CD14-positive monocyte (primary cell): ENCODE data around the gene ELFN1. TPM values are rescaled to one million over a fixed set of nuclear protein-coding genes. Genes with fewer than 3 reads are reported as not detected.
A peak's percentile ranks its signal among the peaks of the same experiment; 100 is the strongest.

ENCODE experiments used
- DNase-seq, 3 donors: peaks; one replicate each; pipeline ENCODE4 v3.0.0-alpha.2; 2011 to 2022
- H2AFZ ChIP-seq: 2 replicates; pipeline ENCODE4 v1.6.0; 2012; ENCODE audit warnings: mild to moderate bottlenecking, low read depth, low read length, inconsistent platforms; ENCODE audit not compliant: insufficient read depth, poor library complexity, severe bottlenecking
- H3K27ac ChIP-seq, 2 donors: 1 replicate in 1 of 2; 2 replicates in 1 of 2; pipeline ENCODE4 v1.5.1; 2012 to 2013; ENCODE audit warnings: low read length in 2 of 2, control low read depth in 1 of 2, inconsistent platforms in 1 of 2, low read depth in 1 of 2, mild to moderate bottlenecking in 1 of 2
- H3K27me3 ChIP-seq, 2 donors: one replicate each; pipeline versions ENCODE4 v1.6.0 to v1.6.1; 2011 to 2013; ENCODE audit warnings: low read length in 2 of 2; ENCODE audit not compliant: control insufficient read depth in 2 of 2, insufficient read depth in 2 of 2
- H3K36me3 ChIP-seq, 2 donors: replicated peaks in 1 of 2; 1 replicate in 1 of 2; 2 replicates in 1 of 2; pipeline versions ENCODE4 v1.5.1 to v1.6.1; 2012 to 2013; ENCODE audit warnings: low read length in 2 of 2, control low read depth in 1 of 2, inconsistent platforms in 1 of 2, mild to moderate bottlenecking in 1 of 2; ENCODE audit not compliant: insufficient read depth in 2 of 2, control insufficient read depth in 1 of 2
- H3K4me1 ChIP-seq, 2 donors: 1 replicate in 1 of 2; 2 replicates in 1 of 2; pipeline versions ENCODE4 v1.5.1 to v1.6.1; 2012 to 2013; ENCODE audit warnings: low read length in 2 of 2, control low read depth in 1 of 2, inconsistent platforms in 1 of 2, mild to moderate bottlenecking in 1 of 2, moderate library complexity in 1 of 2; ENCODE audit not compliant: insufficient read depth in 2 of 2, control insufficient read depth in 1 of 2
- H3K4me2 ChIP-seq: replicated peaks from 2 replicates; pipeline ENCODE3; 2012; ENCODE audit warnings: low read length, moderate library complexity, mild to moderate bottlenecking; ENCODE audit not compliant: poor library complexity, severe bottlenecking; ENCODE audit errors: extremely low read depth
- H3K4me3 ChIP-seq, 3 experiments: fragments of 200-600 bp in 1 of 3; sonication (generic) in 1 of 3; replicated peaks in 1 of 3; 1 replicate in 2 of 3; 2 replicates in 1 of 3; pipeline ENCODE4 v1.5.1; 2011 to 2013; ENCODE audit warnings: low read length in 3 of 3, mild to moderate bottlenecking in 3 of 3, control low read depth in 2 of 3, low read depth in 2 of 3, inconsistent platforms in 1 of 3, moderate library complexity in 1 of 3
- H3K79me2 ChIP-seq: 2 replicates; pipeline ENCODE4 v1.6.0; 2012; ENCODE audit warnings: mild to moderate bottlenecking, control low read depth, inconsistent platforms, low read length, moderate library complexity; ENCODE audit not compliant: insufficient read depth
- H3K9ac ChIP-seq: 2 replicates; pipeline ENCODE4 v1.6.0; 2017; ENCODE audit warnings: low read length, mild to moderate bottlenecking; ENCODE audit not compliant: insufficient read depth, poor library complexity, severe bottlenecking
- H3K9me3 ChIP-seq, 2 donors: replicated peaks in 1 of 2; 1 replicate in 1 of 2; 2 replicates in 1 of 2; pipeline versions ENCODE4 v1.5.1 to v1.6.1; 2012 to 2013; ENCODE audit warnings: low read length in 2 of 2, control low read depth in 1 of 2; ENCODE audit not compliant: control insufficient read depth in 1 of 2, insufficient read depth in 1 of 2
- H4K20me1 ChIP-seq: 2 replicates; pipeline ENCODE4 v1.6.0; 2012; ENCODE audit warnings: mild to moderate bottlenecking, low read length, control low read depth, moderate library complexity; ENCODE audit not compliant: insufficient read depth
- H3K27ac Mint-ChIP-seq, 7 donors: one replicate each; pipeline ENCODE4 v1.8.0; 2020; ENCODE audit warnings: mild to moderate bottlenecking in 7 of 7, mixed read lengths in 7 of 7, moderate library complexity in 6 of 7, inconsistent platforms in 2 of 7
- H3K27me3 Mint-ChIP-seq, 3 donors: one replicate each; pipeline ENCODE4 v1.8.0; 2021 to 2022; ENCODE audit warnings: low read depth in 3 of 3, mild to moderate bottlenecking in 3 of 3, mixed read lengths in 3 of 3, moderate library complexity in 3 of 3, inconsistent platforms in 1 of 3
- H3K36me3 Mint-ChIP-seq, 2 donors: one replicate each; pipeline ENCODE4 v1.8.0; 2020; ENCODE audit warnings: mixed read lengths in 2 of 2, inconsistent platforms in 1 of 2, mild to moderate bottlenecking in 1 of 2
- H3K4me1 Mint-ChIP-seq: one replicate; pipeline ENCODE4 v1.8.0; 2020; ENCODE audit warnings: mild to moderate bottlenecking, mixed read lengths
- H3K4me3 Mint-ChIP-seq, 2 donors: one replicate each; pipeline ENCODE4 v1.8.0; 2020; ENCODE audit warnings: mild to moderate bottlenecking in 2 of 2, mixed read lengths in 2 of 2, moderate library complexity in 1 of 2
- H3K9me3 Mint-ChIP-seq, 7 donors: one replicate each; pipeline ENCODE4 v1.8.0; 2020 to 2022; ENCODE audit warnings: mixed read lengths in 7 of 7, mild to moderate bottlenecking in 6 of 7, moderate library complexity in 6 of 7, inconsistent platforms in 2 of 7
- CTCF ChIP-seq: fragments of 200-600 bp; IDR thresholded peaks from one replicate; pipeline ENCODE4 v1.8.0; 2022; ENCODE audit warnings: antibody characterized with exemption, mild to moderate bottlenecking
- WGBS: methylation state at CpG from one replicate; pipeline ENCODE4 v1.1.5; 2013; ENCODE audit warnings: missing lambda C conversion rate; ENCODE audit not compliant: insufficient coverage; 5-methylcytosine and 5-hydroxymethylcytosine counted together
- intact Hi-C, 2 donors: fragments of 100-400 bp; cut with micrococcal nuclease; formaldehyde crosslinking; loops; one replicate each; pipeline versions ENCODE4 v1.15.0 to v1.15.1; 2023
- polyA plus RNA-seq, 3 donors: library from polyadenylated mRNA; depleted of rRNA in 1 of 3; unstranded in 2 of 3; stranded (reverse) in 1 of 3; fragments of 300-500 nt in 2 of 3; fragments of >200 nt in 1 of 3; fragmentation: Illumina TruSeq in 2 of 3; gene quantifications; 1 replicate in 2 of 3; 2 replicates in 1 of 3; pipeline ENCODE4 v1.2.3, GENCODE V29; 2012 to 2021

The ELFN1 gene
- polyA plus RNA-seq, 3 donors = not detected

GRCh38 chr7:1754345-1754908, 84.3 kb downstream of the ELFN1 start:
- WGBS = 100% methylated on average over 1 of the region's 5 CpGs
- H3K27ac Mint-ChIP-seq = peak overlapping the region in 1 of 7 donors; percentile 64

More at GRCh38 chr7:1754345-1754908, 84.3 kb downstream of the ELFN1 start:
- peaks cover 8% of the 10 kb centered on the region for H3K4me1 Mint-ChIP-seq
- H3K9me3 ChIP-seq = no peaks in the 10 kb centered on the region
- H3K4me1 ChIP-seq = peaks cover 0 to 4% of the 10 kb centered on the region in 2 donors
- DNase-seq = no peak
- no peaks in the 10 kb centered on the region for H3K27me3 ChIP-seq
- no peak overlapping the region for H3K4me3 ChIP-seq
- intact Hi-C loops = no loop called here
- no peaks in the 10 kb centered on the region for H3K36me3 ChIP-seq
- no peaks in the 10 kb centered on the region for H3K36me3 Mint-ChIP-seq
- no peak overlapping the region for H3K4me2 ChIP-seq
- peaks cover 0 to 5% (median 2%) of the 10 kb centered on the region in 7 donors for H3K9me3 Mint-ChIP-seq
- H3K4me3 Mint-ChIP-seq = no peak overlapping the region
- no peak overlapping the region for H2AFZ ChIP-seq
- no peaks in the 10 kb centered on the region for H4K20me1 ChIP-seq
- H3K79me2 ChIP-seq = no peaks in the 10 kb centered on the region
- H3K9ac ChIP-seq = no peak overlapping the region
- TF ChIP-seq CTCF = no peak
- no peak overlapping the region for H3K27ac ChIP-seq
- H3K27me3 Mint-ChIP-seq = peaks cover 2 to 16% (median 9%) of the 10 kb centered on the region in 3 donors
